ENCODE measurements around the gene TNRC6A.

- TF ChIP-seq, protein P1, sequence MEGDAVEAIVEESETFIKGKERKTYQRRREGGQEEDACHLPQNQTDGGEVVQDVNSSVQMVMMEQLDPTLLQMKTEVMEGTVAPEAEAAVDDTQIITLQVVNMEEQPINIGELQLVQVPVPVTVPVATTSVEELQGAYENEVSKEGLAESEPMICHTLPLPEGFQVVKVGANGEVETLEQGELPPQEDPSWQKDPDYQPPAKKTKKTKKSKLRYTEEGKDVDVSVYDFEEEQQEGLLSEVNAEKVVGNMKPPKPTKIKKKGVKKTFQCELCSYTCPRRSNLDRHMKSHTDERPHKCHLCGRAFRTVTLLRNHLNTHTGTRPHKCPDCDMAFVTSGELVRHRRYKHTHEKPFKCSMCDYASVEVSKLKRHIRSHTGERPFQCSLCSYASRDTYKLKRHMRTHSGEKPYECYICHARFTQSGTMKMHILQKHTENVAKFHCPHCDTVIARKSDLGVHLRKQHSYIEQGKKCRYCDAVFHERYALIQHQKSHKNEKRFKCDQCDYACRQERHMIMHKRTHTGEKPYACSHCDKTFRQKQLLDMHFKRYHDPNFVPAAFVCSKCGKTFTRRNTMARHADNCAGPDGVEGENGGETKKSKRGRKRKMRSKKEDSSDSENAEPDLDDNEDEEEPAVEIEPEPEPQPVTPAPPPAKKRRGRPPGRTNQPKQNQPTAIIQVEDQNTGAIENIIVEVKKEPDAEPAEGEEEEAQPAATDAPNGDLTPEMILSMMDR (IDR thresholded peaks at IDR 0.05; ENCODE audit: insufficient read depth, low read length, poor library complexity, severe bottlenecking), result no peak
- TF ChIP-seq EZH2phosphoT487 (conservative IDR thresholded peaks at IDR 0.05; ENCODE audit: low read length), result no peak
Measured at GRCh38 chr16:24685539-24686432, 43.7 kb upstream of the TNRC6A start.

All from SU-DHL-6 (cell line).